OCI-LY1 (cell line): ENCODE measurements around the gene CCND1.

ENCODE experiments used
- H2AFZ ChIP-seq: fragments of 200-600 bp; sonication (generic), shearing (Covaris generic); 2 replicates; pipeline ENCODE4 v1.6.0; 2014; ENCODE audit warnings: antibody characterized with exemption, mild to moderate bottlenecking, low read length
- H3F3A ChIP-seq: fragments of 200-600 bp; sonication (generic), shearing (Covaris generic); 2 replicates; pipeline ENCODE4 v1.6.0; 2014; ENCODE audit warnings: mild to moderate bottlenecking, antibody characterized with exemption, low read length, moderate library complexity; ENCODE audit not compliant: insufficient read depth
- H3K27ac ChIP-seq: fragments of 200-600 bp; sonication (generic); 2 replicates; pipeline ENCODE4 v1.5.1; 2014; ENCODE audit warnings: low read length, mixed run types, mild to moderate bottlenecking, low read depth; ENCODE audit not compliant: poor library complexity, severe bottlenecking
- H3K27me3 ChIP-seq: fragments of 200-600 bp; sonication (generic); 2 replicates; pipeline ENCODE4 v1.6.0; 2014; ENCODE audit warnings: antibody characterized with exemption, mild to moderate bottlenecking, low read length, moderate library complexity; ENCODE audit not compliant: insufficient read depth
- H3K36me3 ChIP-seq: fragments of 200-600 bp; sonication (generic); 2 replicates; pipeline ENCODE4 v1.6.1; 2014; ENCODE audit warnings: mild to moderate bottlenecking, antibody characterized with exemption, low read length, moderate library complexity, mixed read lengths; ENCODE audit not compliant: insufficient read depth
- H3K4me1 ChIP-seq: fragments of 200-600 bp; sonication (generic); 2 replicates; pipeline ENCODE4 v1.5.1; 2014; ENCODE audit warnings: mild to moderate bottlenecking, low read length, moderate library complexity; ENCODE audit not compliant: insufficient read depth, severe bottlenecking
- H3K4me2 ChIP-seq: fragments of 200-600 bp; sonication (generic), shearing (Covaris generic); 2 replicates; pipeline ENCODE4 v1.6.1; 2014; ENCODE audit warnings: low read length
- H3K4me3 ChIP-seq: fragments of 200-600 bp; sonication (generic); 2 replicates; pipeline ENCODE4 v1.5.1; 2014; ENCODE audit warnings: low read length, low read depth, mild to moderate bottlenecking, mixed read lengths; ENCODE audit not compliant: poor library complexity, severe bottlenecking
- H3K79me2 ChIP-seq: fragments of 200-600 bp; shearing (Covaris generic); 2 replicates; pipeline ENCODE4 v1.6.1; 2016; ENCODE audit warnings: mixed run types, low read length, mixed read lengths; ENCODE audit not compliant: insufficient read depth
- H3K9ac ChIP-seq: fragments of 200-600 bp; sonication (generic), shearing (Covaris generic); 2 replicates; pipeline ENCODE4 v1.6.1; 2014; ENCODE audit warnings: mild to moderate bottlenecking, low read length, mixed read lengths
- H3K9me2 ChIP-seq: fragments of 200-600 bp; sonication (generic), shearing (Covaris generic); 2 replicates; pipeline ENCODE4 v1.6.1; 2014; ENCODE audit warnings: low read depth, mild to moderate bottlenecking, low read length, mixed read lengths
- H3K9me3 ChIP-seq: fragments of 200-600 bp; shearing (Covaris generic); 2 replicates; pipeline ENCODE4 v1.6.1; 2014; ENCODE audit warnings: low read length, mixed read lengths
- H4K20me1 ChIP-seq: fragments of 200-600 bp; sonication (generic), shearing (Covaris generic); 2 replicates; pipeline ENCODE4 v1.6.0; 2016; ENCODE audit warnings: mild to moderate bottlenecking, low read length; ENCODE audit not compliant: insufficient read depth
- CTCF ChIP-seq: fragments of 200-600 bp; sonication (generic), shearing (Covaris generic); IDR thresholded peaks from 2 replicates; pipeline ENCODE4 v1.5.1; 2017; ENCODE audit warnings: mild to moderate bottlenecking, antibody characterized with exemption, low read length, moderate library complexity, mixed read lengths
- EZH2 ChIP-seq: fragments of 200-600 bp; sonication (generic), shearing (Covaris generic); IDR thresholded peaks from 2 replicates; pipeline ENCODE4 v1.8.0; 2017; ENCODE audit warnings: borderline replicate concordance, mixed run types, mild to moderate bottlenecking, antibody characterized with exemption, low read length, moderate library complexity, mixed read lengths

Gene CCND1

GRCh38 chr11:69700278-69701140 is 59.6 kb downstream of the CCND1 start:
- Histone ChIP-seq H3F3A (no peaks in the 10 kb centered on the region), H3K4me1 (no peaks in the 10 kb centered on the region), H3K79me2 (no peaks in the 10 kb centered on the region), H3K27ac (no peak overlapping the region), H3K4me3 (no peak overlapping the region), H3K9me3 (no peaks in the 10 kb centered on the region), H3K4me2 (no peak overlapping the region), H3K9ac (no peak overlapping the region), H3K9me2 (no peaks in the 10 kb centered on the region), H4K20me1 (no peaks in the 10 kb centered on the region), H3K36me3 (no peaks in the 10 kb centered on the region), H2AFZ (no peak overlapping the region), H3K27me3 (0 out of 2 replicates have a peak, but pooled peaks cover 5% of the 10 kb centered on the region)
- TF ChIP-seq CTCF = no peak
- TF ChIP-seq EZH2 = no peak

GRCh38 chr11:69702239-69702691 is 61.3 kb downstream of the CCND1 start:
- Histone ChIP-seq H3K79me2 (no peaks in the 10 kb centered on the region), H3K9me3 (no peaks in the 10 kb centered on the region), H3K9ac (no peak overlapping the region), H4K20me1 (no peaks in the 10 kb centered on the region), H2AFZ (no peak overlapping the region), H3K4me3 (no peak overlapping the region), H3K27me3 (peaks cover 5% of the 10 kb centered on the region; the same call in 1 of the 2 replicates), H3K36me3 (no peaks in the 10 kb centered on the region), H3K4me1 (no peaks in the 10 kb centered on the region), H3K27ac (no peak overlapping the region), H3F3A (no peaks in the 10 kb centered on the region), H3K9me2 (no peaks in the 10 kb centered on the region), H3K4me2 (no peak overlapping the region)
- TF ChIP-seq EZH2 (no peak), CTCF (no peak)

- Histone ChIP-seq H3K27ac (no peak overlapping the region), H3K4me3 (no peak overlapping the region), H3K4me2 (no peak overlapping the region)
Observed at GRCh38 chr11:69702769-69703452, 62.0 kb downstream of the CCND1 start.

More at GRCh38 chr11:69702769-69703452, 62.0 kb downstream of the CCND1 start:
- Histone ChIP-seq H3K4me1 (no peaks in the 10 kb centered on the region), H3K36me3 (no peaks in the 10 kb centered on the region), H4K20me1 (no peaks in the 10 kb centered on the region), H2AFZ (no peak overlapping the region), H3K9me3 (no peaks in the 10 kb centered on the region), H3K9ac (no peak overlapping the region), H3K79me2 (no peaks in the 10 kb centered on the region), H3K27me3 (peaks cover 5% of the 10 kb centered on the region; the same call in 1 of the 2 replicates), H3F3A (no peaks in the 10 kb centered on the region), H3K9me2 (no peaks in the 10 kb centered on the region)
- no peak for TF ChIP-seq CTCF
- TF ChIP-seq EZH2 = no peak
